K562 (cell line): ENCODE measurements around the gene PSMB11. TPM values are rescaled to one million over a fixed set of nuclear protein-coding genes. Genes with fewer than 3 reads are reported as not detected.

ENCODE experiments used
- CBX3 ChIP-seq, 2 experiments: IDR thresholded peaks; 1 replicate in 1 of 2; 2 replicates in 1 of 2; pipeline ENCODE4 v1.6.1; 2012; ENCODE audit warnings: inconsistent platforms in 2 of 2, low read length in 2 of 2, borderline replicate concordance in 1 of 2, control low read depth in 1 of 2
- CHD4 ChIP-seq: fragments of 200-600 bp; sonication (generic); IDR thresholded peaks from 3 replicates; pipeline ENCODE4 v1.6.1; 2012; ENCODE audit warnings: low read depth, mild to moderate bottlenecking, mixed read lengths, low read length, inconsistent platforms; ENCODE audit not compliant: insufficient read depth, insufficient replicate concordance, poor library complexity, severe bottlenecking
- DLX4 ChIP-seq: fragments of 250-450 bp; sonication (Bioruptor Pico); IDR thresholded peaks from 2 replicates; pipeline ENCODE4 v1.6.1; 2021; ENCODE audit warnings: mild to moderate bottlenecking
- EWSR1 ChIP-seq: fragments of 450-650 bp; IDR thresholded peaks from 2 replicates; pipeline ENCODE4 v1.6.1; 2018; ENCODE audit warnings: borderline replicate concordance, mild to moderate bottlenecking, low read depth, moderate library complexity; ENCODE audit not compliant: partially characterized antibody
- FOSL1 ChIP-seq: fragments of 200-800 bp; sonication (Bioruptor generic); conservative IDR thresholded peaks from 2 replicates; pipeline ENCODE4 v1.6.1; 2016; ENCODE audit warnings: missing genetic modification characterization, missing compliant biosample characterization
- IFI16 ChIP-seq: fragments of 250-450 bp; sonication (Bioruptor Pico); IDR thresholded peaks from 2 replicates; pipeline ENCODE4 v2.1.2; 2022; ENCODE audit warnings: mild to moderate bottlenecking, inconsistent platforms
- MIER1 ChIP-seq: fragments of 450-650 bp; IDR thresholded peaks from 2 replicates; pipeline ENCODE4 v1.6.1; 2016; ENCODE audit warnings: antibody characterized with exemption, mild to moderate bottlenecking, low read depth
- PML ChIP-seq: IDR thresholded peaks from 2 replicates; pipeline ENCODE4 v1.6.1; 2012; ENCODE audit warnings: low read length, inconsistent platforms
- PRMT5 ChIP-seq: sonication (generic); formaldehyde crosslinking; IDR thresholded peaks from 2 replicates; pipeline ENCODE4 v1.5.0; 2020; ENCODE audit warnings: missing genetic modification reagents
- SP2 ChIP-seq: IDR thresholded peaks from 2 replicates; pipeline ENCODE4 v1.6.1; 2011; ENCODE audit warnings: mild to moderate bottlenecking, low read depth, low read length, moderate library complexity; ENCODE audit not compliant: poor library complexity, severe bottlenecking; ENCODE audit errors: extremely low read depth
- SRSF1 ChIP-seq: fragments of 200-400 bp; formaldehyde crosslinking; IDR thresholded peaks from 2 replicates; pipeline ENCODE4 v1.6.1; 2017; ENCODE audit warnings: mild to moderate bottlenecking, low read depth, low read length, moderate library complexity
- STAT5B ChIP-seq: fragments of 250-450 bp; sonication (Bioruptor Pico); IDR thresholded peaks from 2 replicates; pipeline ENCODE4 v1.8.0; 2021; ENCODE audit warnings: mild to moderate bottlenecking, inconsistent platforms
- TAF15 ChIP-seq: fragments of 200-400 bp; formaldehyde crosslinking; IDR thresholded peaks from 2 replicates; pipeline ENCODE4 v1.6.1; 2017; ENCODE audit warnings: mild to moderate bottlenecking, low read depth, low read length, moderate library complexity
- TAL1 ChIP-seq: fragments of 450-650 bp; IDR thresholded peaks from 2 replicates; pipeline ENCODE4 v1.6.1; 2016; ENCODE audit warnings: mild to moderate bottlenecking
- ZNF217 ChIP-seq: sonication (generic); formaldehyde crosslinking; IDR thresholded peaks from 2 replicates; pipeline ENCODE4 v1.8.0; 2022; ENCODE audit warnings: mild to moderate bottlenecking, missing genetic modification reagents
- ZNF280B ChIP-seq: fragments of 250-450 bp; sonication (Bioruptor Pico); IDR thresholded peaks from 2 replicates; pipeline ENCODE4 v1.5.1; 2021; ENCODE audit warnings: mild to moderate bottlenecking
- ZNF347 ChIP-seq: fragments of 450-650 bp; formaldehyde crosslinking; IDR thresholded peaks from 2 replicates; pipeline ENCODE4 v1.4.0; 2020; ENCODE audit warnings: low read depth, mild to moderate bottlenecking, moderate library complexity
- polyA plus RNA-seq, 8 experiments: library from polyadenylated mRNA; depleted of rRNA in 4 of 8; stranded (reverse) in 5 of 8; unstranded in 3 of 8; fragments of >200 nt; fragmentation: Nextera tagmentation in 2 of 8; fragmentation: Illumina TruSeq in 1 of 8; extraction: Ambion mirVana in 2 of 8; extraction: Trizol in 1 of 8; gene quantifications; 2 replicates each; pipeline versions ENCODE4 v1.2.1 to v1.2.3, GENCODE V29; 2011 to 2014; ENCODE audit warnings: inconsistent platforms in 1 of 8, missing spikeins in 1 of 8
- total RNA-seq, 7 experiments: library from RNA; depleted of rRNA in 6 of 7; stranded (reverse); fragments of >200 nt in 6 of 7; fragmentation: Illumina TruSeq in 2 of 7; extraction: Trizol in 2 of 7; gene quantifications; 2 replicates each; pipeline versions ENCODE4 v1.2.1 to v1.2.3, GENCODE V29; 2011 to 2021; ENCODE audit warnings: low replicate concordance in 1 of 7
- TF ChIP-seq, protein P1 (sequence below): fragments of 250-450 bp; sonication (Bioruptor Pico); IDR thresholded peaks from 2 replicates; pipeline ENCODE4 v1.4.0; 2020; ENCODE audit warnings: borderline replicate concordance

The PSMB11 gene
- total and polyA plus RNA-seq, 9 of the 15 experiments (the other 6 are each of a cell fraction or from before 2014, with no cell fraction given), result not detected

GRCh38 chr14:23006544-23007419, 35.2 kb upstream of the PSMB11 start (continued):
- TF ChIP-seq IFI16 (no peak), DLX4 (CRISPR knock-in tag) (no peak), PML (no peak), ZNF217 (CRISPR knock-in tag) (no peak), EWSR1 (no peak), CHD4 (no peak), CBX3 (IDR thresholded peaks at IDR 0.05; ENCODE audit: borderline replicate concordance in 1 of 2, low read length in 2 of 2) (peak in 1 of 2 experiments; percentile 63; a peak in 1 of 3 replicates), ZNF347 (CRISPR knock-in tag) (no peak), SRSF1 (no peak), STAT5B (CRISPR knock-in tag) (no peak), PRMT5 (no peak), ZNF280B (no peak), SP2 (peak; percentile 91), MIER1 (no peak), FOSL1 (tag) (peak; percentile 88), TAL1 (no peak), TAF15 (no peak)
- TF ChIP-seq, protein P1, sequence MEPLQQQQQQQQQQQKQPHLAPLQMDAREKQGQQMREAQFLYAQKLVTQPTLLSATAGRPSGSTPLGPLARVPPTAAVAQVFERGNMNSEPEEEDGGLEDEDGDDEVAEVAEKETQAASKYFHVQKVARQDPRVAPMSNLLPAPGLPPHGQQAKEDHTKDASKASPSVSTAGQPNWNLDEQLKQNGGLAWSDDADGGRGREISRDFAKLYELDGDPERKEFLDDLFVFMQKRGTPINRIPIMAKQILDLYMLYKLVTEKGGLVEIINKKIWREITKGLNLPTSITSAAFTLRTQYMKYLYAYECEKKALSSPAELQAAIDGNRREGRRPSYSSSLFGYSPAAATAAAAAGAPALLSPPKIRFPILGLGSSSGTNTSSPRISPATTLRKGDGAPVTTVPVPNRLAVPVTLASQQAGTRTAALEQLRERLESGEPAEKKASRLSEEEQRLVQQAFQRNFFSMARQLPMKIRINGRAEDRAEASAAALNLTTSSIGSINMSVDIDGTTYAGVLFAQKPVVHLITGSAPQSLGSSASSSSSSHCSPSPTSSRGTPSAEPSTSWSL (CRISPR knock-in tag), result no peak
- TF ChIP-seq, all 486 proteins: peak for 175
